Activated CD4-positive, alpha-beta memory T cell treated with anti-CD3 and anti-CD28 coated beads for 36 hours (primary cell): ENCODE results near the gene PPFIBP2. TPM values are rescaled to one million over a fixed set of nuclear protein-coding genes. Genes with fewer than 3 reads are reported as not detected.

ENCODE experiments used
- CTCF ChIA-PET: fragments of 350-600 bp; sonication (Branson Sonifier 250); formaldehyde crosslinking; loops from one replicate; lab custom pipeline; 2021; ENCODE audit warnings: antibody characterized with exemption, inconsistent platforms; lab: Charles Lee
- POLR2A ChIA-PET: fragments of 350-600 bp; sonication (Branson Sonifier 250); formaldehyde crosslinking; loops from one replicate; lab custom pipeline; 2021; ENCODE audit warnings: antibody characterized with exemption; lab: Charles Lee
- DNase-seq: peaks from one replicate; pipeline ENCODE4 v3.0.0-alpha.2; 2020
- H3K27ac Mint-ChIP-seq: one replicate; pipeline ENCODE4 v1.8.0; 2021; ENCODE audit warnings: mixed read lengths
- H3K27me3 Mint-ChIP-seq: one replicate; pipeline ENCODE4 v1.8.0; 2021; ENCODE audit warnings: mixed read lengths
- H3K36me3 Mint-ChIP-seq: one replicate; pipeline ENCODE4 v1.8.0; 2021; ENCODE audit warnings: mixed read lengths
- H3K4me1 Mint-ChIP-seq: one replicate; pipeline ENCODE4 v1.8.0; 2021; ENCODE audit warnings: low read depth, mixed read lengths
- H3K4me3 Mint-ChIP-seq: one replicate; pipeline ENCODE4 v1.8.0; 2021; ENCODE audit warnings: mild to moderate bottlenecking, mixed read lengths
- H3K9me3 Mint-ChIP-seq: one replicate; pipeline ENCODE4 v1.8.0; 2021; ENCODE audit warnings: mixed read lengths
- intact Hi-C: fragments of 100-400 bp; cut with micrococcal nuclease; formaldehyde crosslinking; loops from one replicate; pipeline ENCODE4 v1.15.1; 2023
- total RNA-seq, 2 experiments: library from RNA; stranded (reverse); gene quantifications; one replicate each; pipeline ENCODE4 v1.2.3, GENCODE V29; 2021

Gene PPFIBP2
- total RNA-seq, 2 experiments from 2014 or later: 8.8 to 9.2 TPM

DNA sequence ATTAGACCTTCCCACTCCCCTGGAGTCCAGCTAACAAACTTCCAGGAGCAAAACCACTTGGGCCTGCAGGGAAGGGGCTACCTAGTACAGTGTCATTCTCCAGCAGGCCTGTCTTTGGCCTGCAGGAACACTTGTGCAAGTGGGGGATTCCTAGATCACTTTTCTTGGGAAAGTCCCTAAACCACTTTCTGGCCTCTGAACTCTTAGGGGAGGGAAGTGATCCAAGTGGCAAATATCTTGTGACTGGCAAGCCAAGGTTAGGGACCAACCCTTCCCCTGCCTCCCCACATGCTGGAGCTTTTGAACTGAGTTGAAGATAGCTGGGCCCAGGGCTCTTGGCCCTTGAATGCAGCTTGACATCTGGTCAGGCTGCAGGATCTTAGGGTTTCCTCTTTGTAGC, 17.2 kb downstream of the PPFIBP2 start:
- H3K36me3 Mint-ChIP-seq: no peaks in the 10 kb centered on the region
- CTCF ChIA-PET: no interaction called here
- POLR2A ChIA-PET: no interaction called here
- no peak overlapping the region for H3K27ac Mint-ChIP-seq
- DNase-seq: no peak
- peaks cover 63% of the 10 kb centered on the region for H3K4me1 Mint-ChIP-seq
- intact Hi-C loops: no loop called here
- H3K4me3 Mint-ChIP-seq: no peak overlapping the region
- no peaks in the 10 kb centered on the region for H3K27me3 Mint-ChIP-seq
- H3K9me3 Mint-ChIP-seq: no peaks in the 10 kb centered on the region

DNA sequence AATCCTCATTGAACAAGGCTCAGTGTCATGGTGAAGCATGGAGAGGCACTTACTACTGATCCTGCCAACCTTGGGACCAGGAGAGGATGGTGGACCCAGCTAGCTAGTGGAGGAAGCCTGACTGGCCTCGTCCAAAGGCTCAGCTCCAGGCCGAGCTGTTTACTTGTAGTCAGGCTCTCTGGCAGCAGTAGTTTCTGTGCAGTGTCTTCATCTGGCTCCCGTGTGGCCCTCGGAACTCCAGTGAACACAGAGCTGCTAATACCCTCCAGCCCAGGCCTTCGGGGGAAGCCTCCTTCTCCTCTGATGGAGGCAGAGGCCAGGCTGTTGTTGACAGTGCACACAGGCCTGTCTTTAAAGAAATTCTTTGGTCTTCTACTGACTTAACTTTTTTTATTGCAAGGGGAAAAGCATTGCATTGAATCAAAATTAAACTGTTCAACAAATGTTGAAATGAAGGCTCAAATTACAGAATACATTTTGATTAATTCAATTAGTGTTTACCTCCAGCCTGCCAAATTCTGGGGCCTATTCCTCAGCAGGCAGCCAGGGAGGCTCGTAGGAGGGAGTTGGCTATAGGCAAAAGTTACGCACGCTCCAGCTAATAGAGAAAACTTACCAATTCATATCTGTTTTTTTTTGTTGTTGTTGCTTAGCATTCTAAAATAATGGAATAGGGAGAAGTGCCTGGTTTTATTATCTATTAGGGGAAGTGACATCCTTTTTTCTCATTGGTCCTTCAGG, 18.8 kb downstream of the PPFIBP2 start:
- no peaks in the 10 kb centered on the region for H3K36me3 Mint-ChIP-seq
- no peaks in the 10 kb centered on the region for H3K27me3 Mint-ChIP-seq
- H3K9me3 Mint-ChIP-seq: no peaks in the 10 kb centered on the region
- intact Hi-C loops: no loop called here
- ChIA-PET POLR2A (no interaction called here), CTCF (no interaction called here)
- no peak for DNase-seq
- peaks cover 63% of the 10 kb centered on the region for H3K4me1 Mint-ChIP-seq
- no peak overlapping the region for H3K27ac Mint-ChIP-seq
- no peak overlapping the region for H3K4me3 Mint-ChIP-seq

DNA sequence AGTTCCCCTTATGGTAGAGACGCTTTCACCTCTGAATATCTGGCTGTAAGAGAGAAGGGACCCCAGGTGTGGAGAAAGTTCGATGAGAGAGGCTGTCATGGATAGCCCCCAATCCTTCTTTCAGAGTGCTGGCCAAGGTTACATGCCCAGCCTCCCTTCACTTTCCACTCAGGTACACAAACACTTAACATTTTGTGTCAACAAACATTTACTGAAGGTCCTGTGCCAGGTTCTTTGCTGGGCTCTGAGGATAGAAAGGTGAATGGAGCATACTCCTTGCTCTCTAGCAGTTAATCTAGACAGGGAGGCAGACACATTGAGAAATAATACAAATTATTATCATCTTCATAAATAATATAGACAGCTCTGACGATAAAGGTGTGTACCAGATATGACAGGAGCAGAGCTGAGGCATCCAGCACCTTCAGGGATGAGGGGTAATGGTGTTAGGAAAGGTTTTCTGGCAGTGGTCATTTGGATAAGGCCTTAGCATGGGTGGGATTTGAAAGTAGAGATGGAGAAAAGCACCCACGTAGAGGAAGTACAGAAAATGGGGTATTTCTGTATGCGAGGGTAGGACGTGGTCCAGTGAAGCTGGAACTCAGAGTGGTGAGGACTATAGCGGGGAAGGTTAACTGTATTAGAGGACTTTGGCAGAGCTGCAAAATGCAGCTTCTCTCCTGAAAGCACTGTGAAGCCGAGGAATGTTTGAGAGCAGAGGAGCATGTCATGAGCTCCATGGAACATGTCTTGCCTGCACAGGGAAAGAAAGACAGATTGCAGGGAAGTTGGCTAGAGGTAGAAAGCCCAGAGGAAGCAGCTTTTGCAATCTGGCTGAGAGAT, 19.6 kb downstream of the PPFIBP2 start:
- no peaks in the 10 kb centered on the region for H3K36me3 Mint-ChIP-seq
- no peak overlapping the region for H3K4me3 Mint-ChIP-seq
- H3K27me3 Mint-ChIP-seq: no peaks in the 10 kb centered on the region
- no peak for DNase-seq
- no peaks in the 10 kb centered on the region for H3K9me3 Mint-ChIP-seq
- ChIA-PET POLR2A (interaction anchor here (1.1 kb wide), 1 partner anchor 18 kb away, joined by 4 read pairs; no protein-coding TSS in a partner anchor), CTCF (interaction anchor here (0.8 to 1.8 kb wide), 3 partner anchors 12 to 156 kb away, joined by 3 to 5 read pairs (median 4); partner anchors contain the start of gene PPFIBP2)
- peaks cover 63% of the 10 kb centered on the region for H3K4me1 Mint-ChIP-seq
- no peak overlapping the region for H3K27ac Mint-ChIP-seq
- intact Hi-C loops: no loop called here

- Mint-ChIP-seq H3K4me1 (peaks cover 60% of the 10 kb centered on the region), H3K27ac (no peak overlapping the region), H3K36me3 (no peaks in the 10 kb centered on the region), H3K4me3 (no peak overlapping the region), H3K9me3 (no peaks in the 10 kb centered on the region), H3K27me3 (no peaks in the 10 kb centered on the region)
- intact Hi-C loops: no loop called here
- POLR2A ChIA-PET: interaction anchor here (1.1 kb wide), 1 partner anchor 19 kb away, joined by 4 read pairs; no protein-coding TSS in a partner anchor
- CTCF ChIA-PET: interaction anchor here (0.6 to 1.8 kb wide), 4 partner anchors 12 to 155 kb away, joined by 3 to 5 read pairs (median 4); partner anchors contain the start of gene PPFIBP2
- no peak for DNase-seq
Observed at GRCh38 chr11:7534042-7534378, 20.2 kb downstream of the PPFIBP2 start.

DNA sequence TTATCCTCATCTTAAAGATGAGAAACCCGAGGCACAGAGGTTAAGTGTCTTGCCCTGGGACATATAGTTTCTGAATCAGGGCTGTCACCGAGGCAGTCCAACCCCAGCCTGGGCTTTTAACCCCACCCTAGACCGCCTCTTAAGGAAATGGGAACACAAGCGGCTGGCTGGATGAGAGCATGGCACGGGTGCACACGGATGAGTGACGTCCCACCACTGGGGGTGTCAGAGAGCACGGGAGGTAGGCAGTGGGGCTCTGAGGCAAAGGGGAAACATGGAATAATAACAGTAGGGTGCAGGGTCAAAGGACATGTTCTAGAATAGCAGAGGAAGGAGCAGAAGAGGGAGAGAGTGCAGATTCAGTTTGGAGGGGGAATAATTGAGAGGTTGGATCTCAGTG, 22.3 kb downstream of the PPFIBP2 start:
- Mint-ChIP-seq H3K9me3 (no peaks in the 10 kb centered on the region), H3K4me1 (peaks cover 55% of the 10 kb centered on the region), H3K4me3 (no peak overlapping the region), H3K36me3 (no peaks in the 10 kb centered on the region), H3K27ac (no peak overlapping the region), H3K27me3 (no peaks in the 10 kb centered on the region)
- CTCF ChIA-PET: interaction anchor here (3.9 kb wide), 1 partner anchor 22 kb away, joined by 33 read pairs; the partner anchor contains the start of gene PPFIBP2
- intact Hi-C loops: no loop called here
- POLR2A ChIA-PET: no interaction called here
- DNase-seq: no peak

GRCh38 chr11:7537265-7537664, 23.5 kb downstream of the PPFIBP2 start:
- Mint-ChIP-seq H3K27ac (no peak overlapping the region), H3K9me3 (no peaks in the 10 kb centered on the region), H3K27me3 (no peaks in the 10 kb centered on the region), H3K4me1 (peaks cover 51% of the 10 kb centered on the region), H3K36me3 (no peaks in the 10 kb centered on the region), H3K4me3 (no peak overlapping the region)
- ChIA-PET CTCF (interaction anchor here (3.9 kb wide), 1 partner anchor 24 kb away, joined by 33 read pairs; the partner anchor contains the start of gene PPFIBP2), POLR2A (no interaction called here)
- intact Hi-C loops: no loop called here
- no peak for DNase-seq

GRCh38 chr11:7538031-7538430, 24.2 kb downstream of the PPFIBP2 start:
- H3K4me3 Mint-ChIP-seq: peak overlapping the region; percentile 3
- CTCF ChIA-PET: interaction anchor here (1.7 to 3.9 kb wide), 2 partner anchors 16 to 24 kb away, joined by 7 to 33 read pairs; partner anchors contain the start of gene PPFIBP2
- no peaks in the 10 kb centered on the region for H3K36me3 Mint-ChIP-seq
- POLR2A ChIA-PET: no interaction called here
- intact Hi-C loops: loop anchor here (2.0 kb wide), 1 partner anchor 25 kb away; the partner anchor contains the start of gene PPFIBP2
- H3K27me3 Mint-ChIP-seq: no peaks in the 10 kb centered on the region
- H3K4me1 Mint-ChIP-seq: peaks cover 51% of the 10 kb centered on the region
- H3K27ac Mint-ChIP-seq: no peak overlapping the region
- H3K9me3 Mint-ChIP-seq: no peaks in the 10 kb centered on the region
- peak; percentile 64 for DNase-seq

- Mint-ChIP-seq H3K4me3 (peak overlapping the region; percentile 3), H3K27me3 (no peaks in the 10 kb centered on the region), H3K27ac (no peak overlapping the region), H3K4me1 (peaks cover 47% of the 10 kb centered on the region), H3K36me3 (no peaks in the 10 kb centered on the region), H3K9me3 (no peaks in the 10 kb centered on the region)
- POLR2A ChIA-PET: no interaction called here
- DNase-seq: no peak
- CTCF ChIA-PET: interaction anchor here (1.7 to 3.9 kb wide), 3 partner anchors 17 to 119 kb away, joined by 4 to 33 read pairs (median 7); partner anchors contain the start of gene PPFIBP2
- intact Hi-C loops: loop anchor here (2.0 kb wide), 1 partner anchor 26 kb away; the partner anchor contains the start of gene PPFIBP2
Observed at GRCh38 chr11:7538466-7539454, 25.0 kb downstream of the PPFIBP2 start.

DNA sequence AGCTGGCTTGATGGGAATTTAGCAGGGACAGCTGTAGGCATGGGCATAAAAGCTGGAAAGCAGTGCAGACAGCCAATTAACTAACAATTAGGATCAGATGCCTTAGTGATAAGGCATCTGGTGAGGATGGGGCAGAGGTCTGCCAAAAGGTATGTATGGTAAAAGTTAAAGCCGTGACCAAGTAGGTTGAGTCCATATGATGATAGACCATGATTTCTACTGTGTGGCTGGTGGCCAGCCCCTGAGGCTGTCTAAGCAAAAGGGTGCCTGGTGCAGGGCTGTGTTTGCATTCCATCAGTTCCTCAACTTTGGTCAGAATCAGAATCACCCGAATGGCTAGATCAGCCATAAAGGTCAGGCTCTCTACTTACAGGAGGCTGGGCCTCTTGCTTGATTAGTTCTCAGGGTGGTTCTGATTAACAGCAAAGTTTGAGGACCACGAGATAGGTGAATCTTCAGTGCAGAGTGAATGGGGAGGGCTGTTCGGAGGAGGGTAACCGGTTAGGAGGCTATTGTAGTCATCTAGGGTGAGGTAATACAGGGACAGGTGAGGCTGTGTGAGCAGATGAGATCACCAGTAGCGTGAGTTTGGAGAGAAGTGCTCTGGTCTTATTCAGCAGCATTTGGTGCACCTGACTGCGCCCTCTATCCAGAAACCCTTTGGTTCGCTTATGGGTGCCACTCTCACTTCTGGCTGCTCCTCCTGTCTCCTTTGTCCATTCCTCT, 27.2 kb downstream of the PPFIBP2 start:
- Mint-ChIP-seq H3K9me3 (no peaks in the 10 kb centered on the region), H3K27me3 (no peaks in the 10 kb centered on the region), H3K4me3 (no peak overlapping the region), H3K36me3 (no peaks in the 10 kb centered on the region), H3K4me1 (peaks cover 34% of the 10 kb centered on the region), H3K27ac (no peak overlapping the region)
- no peak for DNase-seq
- ChIA-PET POLR2A (no interaction called here), CTCF (no interaction called here)
- intact Hi-C loops: no loop called here

GRCh38 chr11:7543302-7543701, 29.5 kb downstream of the PPFIBP2 start:
- H3K4me3 Mint-ChIP-seq: no peak overlapping the region
- intact Hi-C loops: no loop called here
- no peaks in the 10 kb centered on the region for H3K27me3 Mint-ChIP-seq
- no peaks in the 10 kb centered on the region for H3K36me3 Mint-ChIP-seq
- DNase-seq: no peak
- H3K9me3 Mint-ChIP-seq: no peaks in the 10 kb centered on the region
- H3K4me1 Mint-ChIP-seq: peaks cover 12% of the 10 kb centered on the region
- POLR2A ChIA-PET: no interaction called here
- CTCF ChIA-PET: no interaction called here
- H3K27ac Mint-ChIP-seq: no peak overlapping the region

DNA sequence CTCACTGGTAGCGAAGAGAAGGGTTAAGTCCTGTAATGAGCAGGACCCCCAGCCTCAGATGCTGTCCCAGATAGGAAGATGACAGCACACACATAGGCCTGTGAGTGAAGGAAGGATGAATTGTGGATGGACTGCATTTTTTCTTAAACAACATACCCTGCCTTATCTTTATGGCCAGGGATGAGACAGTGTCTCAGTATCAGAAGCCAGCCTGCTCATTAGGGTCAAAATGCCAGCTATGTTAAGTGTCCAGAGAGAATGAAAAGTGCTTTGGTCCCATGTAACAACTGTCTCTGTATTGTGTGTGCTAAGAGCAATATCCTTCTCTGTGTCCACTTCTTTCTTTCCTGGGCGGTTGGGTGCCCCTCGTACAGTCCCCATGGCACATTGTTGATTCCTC, 30.2 kb downstream of the PPFIBP2 start:
- H3K9me3 Mint-ChIP-seq: no peaks in the 10 kb centered on the region
- H3K27me3 Mint-ChIP-seq: no peaks in the 10 kb centered on the region
- no peak overlapping the region for H3K4me3 Mint-ChIP-seq
- H3K27ac Mint-ChIP-seq: no peak overlapping the region
- CTCF ChIA-PET: no interaction called here
- H3K4me1 Mint-ChIP-seq: peaks cover 10% of the 10 kb centered on the region
- POLR2A ChIA-PET: no interaction called here
- no peak for DNase-seq
- no peaks in the 10 kb centered on the region for H3K36me3 Mint-ChIP-seq
- intact Hi-C loops: no loop called here
